Cardiac fibroblast (primary cell): ENCODE data around the gene FRMD4B.

Experiments used
- DNase-seq, 2 donors: peaks; one replicate each; pipeline versions ENCODE4 v3.0.0 to v3.0.0-alpha.2; 2010; ENCODE audit warnings: low read depth in 2 of 2
- H3K4me3 ChIP-seq, 2 donors: replicated peaks in 1 of 2; 1 replicate in 1 of 2; 2 replicates in 1 of 2; pipeline ENCODE4 v1.5.1; 2011; ENCODE audit warnings: low read depth in 2 of 2, low read length in 2 of 2, mild to moderate bottlenecking in 2 of 2, moderate library complexity in 1 of 2
- CTCF ChIP-seq: IDR thresholded peaks from one replicate; pipeline ENCODE4 v1.5.1; 2011; ENCODE audit warnings: low read depth, mild to moderate bottlenecking, low read length, inconsistent platforms

Gene FRMD4B

GRCh38 chr3:69178838-69179739 is 206.8 kb downstream of the FRMD4B start:
- TF ChIP-seq CTCF = no peak
- no peak overlapping the region for H3K4me3 ChIP-seq
- DNase-seq = peak; percentile 25 to 55

GRCh38 chr3:69178082-69178481 is 207.8 kb downstream of the FRMD4B start:
- no peak overlapping the region for H3K4me3 ChIP-seq
- no peak for TF ChIP-seq CTCF
- no peak for DNase-seq

GRCh38 chr3:69174871-69175737 is 210.8 kb downstream of the FRMD4B start:
- no peak for TF ChIP-seq CTCF
- peak; percentile 28 to 29 for DNase-seq
- H3K4me3 ChIP-seq = no peak overlapping the region

GRCh38 chr3:69174445-69174844 is 211.4 kb downstream of the FRMD4B start:
- H3K4me3 ChIP-seq = no peak overlapping the region
- DNase-seq = peak in 1 of 2 donors; percentile 5
- no peak for TF ChIP-seq CTCF

- TF ChIP-seq CTCF = no peak
- H3K4me3 ChIP-seq = no peak overlapping the region
- no peak for DNase-seq
These were observed 213.8 kb downstream of the FRMD4B start for GRCh38 chr3:69172058-69172457.

- no peak for DNase-seq
- no peak overlapping the region for H3K4me3 ChIP-seq
- no peak for TF ChIP-seq CTCF
These were observed 219.4 kb downstream of the FRMD4B start for GRCh38 chr3:69166446-69166845.
